Trophoblast cell (in vitro differentiated cells and primary cell): ENCODE measurements around the gene HMX1.

ENCODE experiments used
- DNase-seq, 2 donors: peaks; one replicate each; pipeline ENCODE4 v3.0.0-alpha.2; 2016
- H2AFZ ChIP-seq: 2 replicates; pipeline ENCODE4 v1.6.1; 2013; ENCODE audit warnings: low read length, moderate library complexity, mild to moderate bottlenecking; ENCODE audit not compliant: insufficient read depth, poor library complexity
- H2AK5ac ChIP-seq: 2 replicates; pipeline ENCODE4 v1.6.1; 2013; ENCODE audit warnings: mild to moderate bottlenecking, low read length
- H2BK120ac ChIP-seq: 2 replicates; pipeline ENCODE4 v1.6.1; 2013; ENCODE audit warnings: low read length, mild to moderate bottlenecking, moderate library complexity; ENCODE audit not compliant: insufficient read depth, poor library complexity
- H2BK12ac ChIP-seq: 2 replicates; pipeline ENCODE4 v1.6.1; 2013; ENCODE audit warnings: mild to moderate bottlenecking, low read length, moderate library complexity
- H2BK5ac ChIP-seq: 2 replicates; pipeline ENCODE4 v1.6.1; 2013; ENCODE audit warnings: low read length, low read depth, moderate library complexity, mild to moderate bottlenecking; ENCODE audit not compliant: poor library complexity
- H3K14ac ChIP-seq: 2 replicates; pipeline ENCODE4 v1.6.1; 2013; ENCODE audit warnings: mild to moderate bottlenecking, low read length
- H3K18ac ChIP-seq: 2 replicates; pipeline ENCODE4 v1.6.1; 2013; ENCODE audit warnings: mild to moderate bottlenecking, low read length
- H3K23ac ChIP-seq: 2 replicates; pipeline ENCODE4 v1.6.1; 2013; ENCODE audit warnings: low read length
- H3K27ac ChIP-seq: 2 replicates; pipeline ENCODE4 v1.5.1; 2013; ENCODE audit warnings: low read depth, mild to moderate bottlenecking, inconsistent platforms, low read length, moderate library complexity
- H3K27me3 ChIP-seq: 2 replicates; pipeline ENCODE4 v1.6.1; 2013; ENCODE audit warnings: inconsistent platforms, mild to moderate bottlenecking, low read length, moderate library complexity; ENCODE audit not compliant: insufficient read depth
- H3K36me3 ChIP-seq, 2 experiments: 1 replicate in 1 of 2; 2 replicates in 1 of 2; pipeline ENCODE4 v1.6.1; 2013; ENCODE audit warnings: low read length in 2 of 2, mild to moderate bottlenecking in 2 of 2, moderate library complexity in 1 of 2; ENCODE audit not compliant: insufficient read depth in 2 of 2, control insufficient read depth in 1 of 2
- H3K4ac ChIP-seq: 2 replicates; pipeline ENCODE4 v1.6.1; 2013; ENCODE audit warnings: low read depth, mild to moderate bottlenecking, low read length, moderate library complexity
- H3K4me1 ChIP-seq, 2 experiments: 1 replicate in 1 of 2; 2 replicates in 1 of 2; pipeline ENCODE4 v1.6.1; 2013; ENCODE audit warnings: low read length in 2 of 2, mild to moderate bottlenecking in 2 of 2, moderate library complexity in 1 of 2; ENCODE audit not compliant: insufficient read depth in 2 of 2, control insufficient read depth in 1 of 2
- H3K4me2 ChIP-seq: 2 replicates; pipeline ENCODE4 v1.6.1; 2013; ENCODE audit warnings: inconsistent platforms, mild to moderate bottlenecking, low read length, moderate library complexity
- H3K4me3 ChIP-seq: 2 replicates; pipeline ENCODE4 v1.5.1; 2013; ENCODE audit warnings: mild to moderate bottlenecking, low read depth, low read length, inconsistent platforms
- H3K79me1 ChIP-seq: one replicate; pipeline ENCODE4 v1.6.1; 2013; ENCODE audit warnings: low read length
- H3K79me2 ChIP-seq: 2 replicates; pipeline ENCODE4 v1.6.1; 2013; ENCODE audit warnings: low read length, mild to moderate bottlenecking; ENCODE audit not compliant: control insufficient read depth, insufficient read depth, poor library complexity
- H3K9ac ChIP-seq: 2 replicates; pipeline ENCODE4 v1.6.1; 2013; ENCODE audit warnings: mild to moderate bottlenecking, low read length
- H3K9me3 ChIP-seq: 2 replicates; pipeline ENCODE4 v1.6.1; 2013; ENCODE audit warnings: low read depth, mild to moderate bottlenecking, control low read depth, inconsistent platforms, low read length; ENCODE audit not compliant: insufficient read depth
- H4K12ac ChIP-seq: 2 replicates; pipeline ENCODE4 v1.6.1; 2013; ENCODE audit warnings: low read depth, mild to moderate bottlenecking, low read length, moderate library complexity
- H4K8ac ChIP-seq: 2 replicates; pipeline ENCODE4 v1.6.1; 2013; ENCODE audit warnings: low read depth, mild to moderate bottlenecking, low read length, moderate library complexity
- H4K91ac ChIP-seq: one replicate; pipeline ENCODE4 v1.6.1; 2013; ENCODE audit warnings: low read depth, mild to moderate bottlenecking, low read length, moderate library complexity
- WGBS: extraction: QIAGEN DNeasy Blood & Tissue Kit; methylation state at CpG from one replicate; pipeline ENCODE4 v1.1.7; 2013; ENCODE audit warnings: missing lambda C conversion rate; ENCODE audit not compliant: insufficient read length, insufficient coverage; ENCODE audit errors: extremely low coverage; 5-methylcytosine and 5-hydroxymethylcytosine counted together

HMX1 gene

DNA sequence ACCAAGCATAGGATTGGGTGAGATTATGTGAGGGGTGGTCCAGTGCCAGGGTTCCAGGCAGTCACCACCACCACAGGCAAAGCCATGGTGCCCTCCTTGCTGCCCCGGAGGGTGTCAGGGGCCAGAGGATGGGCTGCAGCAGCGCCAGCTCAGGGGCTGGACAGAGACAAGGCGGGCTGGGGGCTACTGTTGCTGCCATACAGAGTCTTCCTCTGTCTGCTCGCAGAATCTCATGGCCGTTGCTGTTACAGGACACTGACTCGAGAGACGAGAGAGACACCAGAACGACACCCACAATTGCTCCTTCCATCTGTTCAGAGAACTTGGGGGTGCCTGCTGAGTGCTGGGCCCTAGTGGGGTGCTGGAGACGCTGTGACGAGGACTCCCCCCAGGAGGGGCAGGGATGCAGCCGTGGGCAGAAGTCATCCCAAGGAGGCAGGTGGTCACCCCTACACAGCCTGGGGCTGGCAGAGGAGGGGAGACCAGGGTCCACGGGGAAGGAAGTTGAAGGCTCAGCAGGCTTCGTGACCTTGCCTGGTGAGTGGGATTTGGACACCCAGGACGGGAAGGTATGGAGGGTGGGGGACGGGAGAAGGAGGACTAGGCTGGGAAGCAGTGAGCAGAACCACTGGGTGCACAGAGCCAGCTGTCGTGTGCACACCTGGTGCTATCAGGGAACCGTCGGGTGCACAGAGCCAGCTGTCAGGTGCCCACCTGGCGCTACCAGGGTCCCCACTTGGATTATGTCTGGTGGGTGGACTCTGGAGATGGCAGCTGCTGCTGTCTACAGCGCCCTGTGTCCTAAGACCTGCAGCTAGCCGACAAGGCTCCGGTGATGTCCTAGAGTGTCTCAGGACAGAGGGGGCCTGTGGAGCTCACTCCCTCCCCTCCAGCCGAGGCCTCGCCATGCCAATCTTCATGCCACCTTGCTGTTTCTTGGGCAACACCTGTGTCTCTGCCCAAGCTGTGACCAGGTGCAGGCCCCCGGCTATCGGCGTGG, 43.9 kb upstream of the HMX1 start:
- Histone ChIP-seq H3K4me2 (no peak overlapping the region), H3K79me1 (no peaks in the 10 kb centered on the region), H2BK12ac (no peak overlapping the region), H2AFZ (no peak overlapping the region), H3K27me3 (no peaks in the 10 kb centered on the region), H3K4me3 (no peak overlapping the region), H2AK5ac (no peak overlapping the region), H3K27ac (no peak overlapping the region), H3K9me3 (peaks cover 2% of the 10 kb centered on the region), H3K79me2 (no peaks in the 10 kb centered on the region), H3K36me3 (no peaks in the 10 kb centered on the region), H2BK5ac (no peak overlapping the region), H3K23ac (no peak overlapping the region), H2BK120ac (no peak overlapping the region), H4K12ac (no peak overlapping the region), H3K4me1 (no peaks in the 10 kb centered on the region), H3K14ac (no peak overlapping the region), H3K18ac (no peak overlapping the region), H3K4ac (no peak overlapping the region), H4K8ac (no peak overlapping the region), H3K9ac (no peak overlapping the region), H4K91ac (no peak overlapping the region)
- no CpG with 5 or more reads among the region's 27 CpGs for WGBS
- no peak for DNase-seq

DNA sequence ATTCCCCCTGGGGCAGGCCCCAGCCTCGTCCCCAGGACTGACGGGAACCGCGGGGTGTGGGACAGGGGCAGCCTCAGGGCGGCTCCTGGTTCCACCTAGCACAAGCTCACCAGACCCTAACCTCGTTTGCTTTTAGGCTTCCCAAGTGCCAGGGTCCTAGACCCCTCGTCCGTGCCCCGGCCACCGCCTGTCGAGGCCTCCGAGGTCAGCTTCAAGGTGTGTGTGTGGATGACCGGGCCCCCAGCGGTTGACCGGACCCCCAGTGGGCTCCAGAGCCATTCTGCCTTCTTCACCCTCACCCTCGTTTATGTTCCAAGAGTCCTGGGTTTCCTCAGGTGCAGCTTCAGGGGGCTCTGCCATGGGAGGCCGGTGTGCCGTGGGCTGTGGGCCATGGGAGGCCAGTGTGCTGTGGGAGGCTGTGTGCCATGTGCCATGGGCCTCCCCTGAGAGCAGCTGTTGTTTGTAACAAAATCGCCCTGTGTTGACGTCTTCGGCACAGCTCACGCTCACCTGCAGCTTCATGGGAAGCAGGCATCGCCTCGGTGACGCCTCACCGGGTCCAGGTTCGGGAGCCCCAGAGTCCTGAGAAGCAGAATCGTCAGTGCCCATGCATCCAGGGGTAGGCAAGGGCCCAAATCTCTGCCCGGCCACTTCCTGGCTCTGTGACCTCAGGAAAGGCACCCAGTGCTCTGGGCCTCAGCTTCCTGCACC, 43.0 kb upstream of the HMX1 start:
- no peaks in the 10 kb centered on the region for H3K79me1 ChIP-seq
- no peaks in the 10 kb centered on the region for H3K27me3 ChIP-seq
- H3K27ac ChIP-seq, result no peak overlapping the region
- H2BK5ac ChIP-seq, result no peak overlapping the region
- H3K4me3 ChIP-seq, result no peak overlapping the region
- H4K91ac ChIP-seq, result no peak overlapping the region
- no CpG with 5 or more reads among the region's 29 CpGs for WGBS
- H3K18ac ChIP-seq, result no peak overlapping the region
- H3K4me2 ChIP-seq, result no peak overlapping the region
- H3K4ac ChIP-seq, result no peak overlapping the region
- H3K4me1 ChIP-seq, result no peaks in the 10 kb centered on the region
- H2BK120ac ChIP-seq, result no peak overlapping the region
- no peak overlapping the region for H3K14ac ChIP-seq
- H2BK12ac ChIP-seq, result no peak overlapping the region
- no peak overlapping the region for H3K23ac ChIP-seq
- H2AFZ ChIP-seq, result no peak overlapping the region
- H3K79me2 ChIP-seq, result no peaks in the 10 kb centered on the region
- H3K36me3 ChIP-seq, result no peaks in the 10 kb centered on the region
- H4K8ac ChIP-seq, result no peak overlapping the region
- no peak overlapping the region for H4K12ac ChIP-seq
- no peak overlapping the region for H2AK5ac ChIP-seq
- H3K9me3 ChIP-seq, result peaks cover 2% of the 10 kb centered on the region
- H3K9ac ChIP-seq, result no peak overlapping the region
- no peak for DNase-seq

DNA sequence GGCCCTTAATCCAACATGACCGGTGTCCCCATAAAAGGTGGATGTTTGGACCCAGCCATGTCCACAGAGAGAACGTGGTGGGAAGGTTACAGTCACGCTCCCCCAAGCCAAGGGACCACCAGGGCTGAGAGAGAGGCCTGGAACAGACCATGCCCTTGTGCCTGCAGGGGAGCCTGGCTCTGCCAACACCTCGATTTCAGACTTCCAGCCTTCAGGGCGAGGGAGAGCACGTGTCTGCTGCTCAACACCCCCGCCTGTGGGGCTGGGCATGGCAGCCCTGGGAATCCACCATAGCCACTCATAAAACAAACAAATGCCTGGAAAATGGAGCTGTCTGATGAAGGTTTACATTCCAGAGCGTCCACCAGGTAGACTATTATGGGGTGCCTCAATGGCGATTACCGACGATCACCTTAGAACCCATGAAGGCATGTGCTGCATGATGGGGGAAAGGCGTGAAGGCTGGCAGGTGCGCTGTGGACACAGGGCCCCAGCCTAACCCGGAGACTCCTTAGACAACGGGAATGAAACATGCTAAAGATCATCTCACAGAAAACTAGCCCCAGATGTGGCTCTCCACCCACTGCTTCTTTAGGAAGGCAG, 42.3 kb upstream of the HMX1 start:
- Histone ChIP-seq H2BK5ac (no peak overlapping the region), H3K36me3 (no peaks in the 10 kb centered on the region), H3K9me3 (peaks cover 2% of the 10 kb centered on the region), H3K4ac (no peak overlapping the region), H3K27ac (no peak overlapping the region), H3K79me2 (no peaks in the 10 kb centered on the region), H3K9ac (no peak overlapping the region), H3K23ac (no peak overlapping the region), H3K27me3 (no peaks in the 10 kb centered on the region), H4K12ac (no peak overlapping the region), H2BK120ac (no peak overlapping the region), H4K91ac (no peak overlapping the region), H3K4me3 (no peak overlapping the region), H3K14ac (no peak overlapping the region), H2AK5ac (no peak overlapping the region), H3K79me1 (no peaks in the 10 kb centered on the region), H3K4me1 (no peaks in the 10 kb centered on the region), H2BK12ac (no peak overlapping the region), H4K8ac (no peak overlapping the region), H3K18ac (no peak overlapping the region), H3K4me2 (no peak overlapping the region), H2AFZ (no peak overlapping the region)
- no peak for DNase-seq
- WGBS, result no CpG with 5 or more reads among the region's 15 CpGs

DNA sequence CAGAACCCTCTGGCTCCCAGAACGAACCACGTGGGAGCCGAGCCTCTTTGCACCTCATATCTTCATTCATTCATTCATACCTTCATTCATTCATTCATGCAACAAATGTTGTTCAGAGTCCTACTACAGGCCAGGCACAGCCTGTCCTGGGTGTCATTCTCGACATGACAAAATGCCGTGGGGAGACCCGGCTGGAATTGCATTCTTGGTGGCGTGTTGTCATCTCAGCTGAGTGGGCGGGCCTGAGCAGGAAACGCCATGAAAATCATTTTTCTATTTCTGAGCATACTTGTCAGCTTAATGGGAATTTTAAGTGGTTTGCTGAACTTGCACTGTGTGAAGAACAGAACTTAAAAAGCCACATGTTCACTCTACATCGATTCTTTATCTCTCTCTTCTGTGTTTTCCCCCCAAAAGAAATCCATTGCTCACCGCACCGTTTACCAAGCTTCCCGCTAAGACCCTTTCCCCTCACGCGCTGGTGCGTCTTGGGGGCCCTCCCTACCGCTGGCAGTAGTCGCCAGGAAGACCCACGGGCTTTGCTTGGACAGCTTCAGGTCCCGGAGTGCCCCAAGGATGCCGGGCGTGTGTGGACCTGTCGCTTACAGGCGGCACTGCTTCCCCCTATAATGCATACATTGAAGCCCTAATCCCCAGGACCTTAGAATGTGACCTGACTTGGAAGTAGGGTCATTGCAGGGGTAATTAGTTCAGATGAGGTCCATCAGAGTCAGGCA, 41.6 kb upstream of the HMX1 start:
- H3K9me3 ChIP-seq, result peaks cover 2% of the 10 kb centered on the region
- no peaks in the 10 kb centered on the region for H3K27me3 ChIP-seq
- H2BK5ac ChIP-seq, result no peak overlapping the region
- H3K4ac ChIP-seq, result no peak overlapping the region
- no peak overlapping the region for H2BK120ac ChIP-seq
- no peak overlapping the region for H3K4me3 ChIP-seq
- no peaks in the 10 kb centered on the region for H3K79me1 ChIP-seq
- no peaks in the 10 kb centered on the region for H3K79me2 ChIP-seq
- no peak overlapping the region for H3K23ac ChIP-seq
- H4K12ac ChIP-seq, result no peak overlapping the region
- H2AFZ ChIP-seq, result no peak overlapping the region
- no peaks in the 10 kb centered on the region for H3K4me1 ChIP-seq
- H3K4me2 ChIP-seq, result no peak overlapping the region
- no peak overlapping the region for H3K27ac ChIP-seq
- no CpG with 5 or more reads among the region's 24 CpGs for WGBS
- H2BK12ac ChIP-seq, result no peak overlapping the region
- no peaks in the 10 kb centered on the region for H3K36me3 ChIP-seq
- H3K14ac ChIP-seq, result no peak overlapping the region
- no peak overlapping the region for H3K9ac ChIP-seq
- H4K91ac ChIP-seq, result no peak overlapping the region
- no peak overlapping the region for H2AK5ac ChIP-seq
- H3K18ac ChIP-seq, result no peak overlapping the region
- DNase-seq, result no peak
- H4K8ac ChIP-seq, result no peak overlapping the region
